Measurements from ENCODE around the gene EPS8L2.
"Not testable (repeated sequence)": the region's sequence is repeated elsewhere in the genome, so short reads cannot be mapped to it uniquely, and the experiment has no call there.

The EPS8L2 gene

DNA sequence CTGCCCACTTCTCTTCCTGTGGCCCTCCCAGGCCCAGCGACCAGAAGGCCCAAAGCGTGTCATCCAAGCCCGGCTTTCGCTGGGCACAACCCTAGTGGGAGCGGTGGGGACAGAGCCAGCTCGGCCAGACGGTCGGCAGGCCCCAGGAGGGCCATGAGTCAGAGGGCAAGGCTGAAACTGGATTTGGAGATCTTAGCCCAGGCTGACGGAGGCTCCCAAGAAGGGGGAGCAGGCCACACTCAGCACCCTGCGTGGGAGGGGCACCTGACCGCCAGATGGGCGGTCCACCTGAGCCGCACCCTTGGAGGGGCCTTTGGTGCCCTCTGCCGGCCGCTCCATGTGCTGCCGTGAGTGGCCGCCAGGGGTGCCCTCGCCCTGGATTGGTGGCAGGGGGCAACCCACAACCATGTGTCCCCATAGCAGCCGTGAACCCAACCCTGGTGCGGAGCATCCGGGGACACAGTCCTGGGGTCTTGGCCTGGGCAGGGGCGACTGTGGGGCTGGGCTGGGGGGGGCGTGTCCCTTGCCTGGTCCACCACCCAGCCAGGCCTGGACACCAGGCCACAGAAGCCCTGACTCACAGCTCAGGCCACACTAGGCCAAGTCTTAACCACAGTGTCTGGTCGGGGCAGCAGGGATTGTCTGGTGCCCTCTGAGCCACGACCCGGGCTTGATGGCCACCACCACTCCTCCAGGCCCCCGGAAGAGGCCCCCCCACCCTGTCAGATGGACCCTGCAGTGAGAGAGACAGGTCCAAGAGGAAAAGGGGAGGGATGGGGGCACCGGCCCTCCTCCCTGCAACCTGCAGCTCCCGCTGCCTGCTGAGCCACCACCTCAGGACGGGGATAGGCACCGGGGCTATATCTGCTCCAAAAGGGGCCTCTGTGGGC lies 22.1 kb downstream of the EPS8L2 start:
- Histone ChIP-seq H3K9me3 (ENCODE audit: insufficient read depth, low read length) (no peaks in the 10 kb centered on the region), H3K27me3 (ENCODE audit: low read depth, low read length) (peaks cover 19% of the 10 kb centered on the region), H2AFZ (ENCODE audit: low read depth, low read length) (no peak overlapping the region), H3K4me3 (ENCODE audit: low read length) (no peak overlapping the region), H3K4me2 (ENCODE audit: low read length) (peak overlapping the region; percentile 5; the same call in 1 of the 2 replicates), H3K9ac (ENCODE audit: low read length) (no peak overlapping the region), H3K36me3 (replicated peaks; ENCODE audit: low read depth, low read length) (no peaks in the 10 kb centered on the region), H3K4me1 (ENCODE audit: low read length) (peaks cover 30% of the 10 kb centered on the region), H3K27ac (ENCODE audit: low read length) (no peak overlapping the region), H3K79me2 (ENCODE audit: low read length) (no peaks in the 10 kb centered on the region), H4K20me1 (ENCODE audit: insufficient read depth, low read length) (no peaks in the 10 kb centered on the region)
- TF ChIP-seq EZH2phosphoT487 (IDR thresholded peaks at IDR 0.05; ENCODE audit: low read depth), result no peak
- TF ChIP-seq, protein P1, sequence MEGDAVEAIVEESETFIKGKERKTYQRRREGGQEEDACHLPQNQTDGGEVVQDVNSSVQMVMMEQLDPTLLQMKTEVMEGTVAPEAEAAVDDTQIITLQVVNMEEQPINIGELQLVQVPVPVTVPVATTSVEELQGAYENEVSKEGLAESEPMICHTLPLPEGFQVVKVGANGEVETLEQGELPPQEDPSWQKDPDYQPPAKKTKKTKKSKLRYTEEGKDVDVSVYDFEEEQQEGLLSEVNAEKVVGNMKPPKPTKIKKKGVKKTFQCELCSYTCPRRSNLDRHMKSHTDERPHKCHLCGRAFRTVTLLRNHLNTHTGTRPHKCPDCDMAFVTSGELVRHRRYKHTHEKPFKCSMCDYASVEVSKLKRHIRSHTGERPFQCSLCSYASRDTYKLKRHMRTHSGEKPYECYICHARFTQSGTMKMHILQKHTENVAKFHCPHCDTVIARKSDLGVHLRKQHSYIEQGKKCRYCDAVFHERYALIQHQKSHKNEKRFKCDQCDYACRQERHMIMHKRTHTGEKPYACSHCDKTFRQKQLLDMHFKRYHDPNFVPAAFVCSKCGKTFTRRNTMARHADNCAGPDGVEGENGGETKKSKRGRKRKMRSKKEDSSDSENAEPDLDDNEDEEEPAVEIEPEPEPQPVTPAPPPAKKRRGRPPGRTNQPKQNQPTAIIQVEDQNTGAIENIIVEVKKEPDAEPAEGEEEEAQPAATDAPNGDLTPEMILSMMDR (IDR thresholded peaks at IDR 0.05; ENCODE audit: low read depth, low read length), result peak; percentile 96

DNA sequence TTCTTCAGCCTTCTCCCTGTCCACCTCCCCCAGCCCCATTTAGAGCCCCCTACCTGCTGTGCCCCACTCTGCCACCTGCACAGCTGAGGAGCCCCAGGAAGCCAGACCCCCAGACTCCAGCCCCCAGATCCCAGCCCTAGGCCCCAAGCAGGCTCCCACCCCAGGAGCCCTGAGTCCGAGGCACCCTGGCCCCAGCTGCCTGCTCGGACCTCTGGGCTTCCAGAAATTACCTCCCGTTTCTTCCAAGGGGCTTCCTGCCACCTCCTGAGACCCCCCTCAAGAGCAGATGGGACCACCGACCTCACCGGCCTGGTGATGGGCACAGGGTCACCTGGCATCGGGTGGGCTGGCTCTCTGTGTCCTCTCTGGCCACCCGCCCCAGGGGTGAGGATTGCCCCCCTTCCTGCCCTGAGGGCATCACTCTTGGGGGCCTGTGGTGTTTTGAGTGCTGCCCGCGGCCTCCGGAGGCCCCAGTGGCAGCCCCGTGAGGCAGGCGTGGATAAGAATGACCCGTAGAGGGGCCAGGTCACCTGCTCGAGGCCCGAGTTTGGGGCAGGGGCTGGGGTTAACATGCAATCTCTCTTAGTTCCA lies 23.0 kb downstream of the EPS8L2 start:
- TF ChIP-seq, protein P1 (IDR thresholded peaks at IDR 0.05; ENCODE audit: low read depth, low read length), result no peak
- TF ChIP-seq EZH2phosphoT487 (IDR thresholded peaks at IDR 0.05; ENCODE audit: low read depth), result no peak
- no peak overlapping the region for H3K9ac ChIP-seq (ENCODE audit: low read length)

DNA sequence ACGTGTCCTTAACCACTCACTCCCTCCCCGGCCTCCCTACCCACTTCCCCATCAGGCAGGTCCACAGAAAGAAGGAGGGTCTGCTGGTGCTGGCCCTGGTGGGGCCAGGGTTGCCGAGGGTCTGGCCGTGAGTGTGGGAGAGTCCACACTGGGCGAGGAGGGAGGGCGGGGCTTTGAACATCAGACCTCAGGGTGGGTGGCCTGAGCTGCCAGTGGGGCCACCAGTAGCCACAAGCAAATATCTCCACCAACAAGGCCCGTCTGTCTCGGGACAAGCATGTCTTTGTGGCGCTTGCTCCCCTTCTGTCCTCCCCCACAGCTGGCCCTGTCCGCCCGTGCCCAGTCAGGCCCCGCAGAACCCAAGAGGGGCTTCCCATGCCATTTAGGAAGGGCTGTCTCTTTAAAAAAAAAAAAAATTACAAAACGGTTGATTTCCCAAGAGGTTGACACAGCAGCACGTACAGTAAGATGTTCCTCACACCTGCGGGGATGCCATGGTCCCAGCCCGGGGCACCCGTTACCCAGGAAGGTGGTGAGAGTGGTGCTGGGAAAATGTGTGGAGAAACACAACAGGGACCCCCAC lies 23.6 kb downstream of the EPS8L2 start:
- H3K4me3 ChIP-seq (ENCODE audit: low read length), result no peak overlapping the region
- TF ChIP-seq, protein P1 (IDR thresholded peaks at IDR 0.05; ENCODE audit: low read depth, low read length), result no peak
- no peak for TF ChIP-seq EZH2phosphoT487 (IDR thresholded peaks at IDR 0.05; ENCODE audit: low read depth)
- H3K79me2 ChIP-seq (ENCODE audit: low read length), result no peaks in the 10 kb centered on the region
- no peak overlapping the region for H2AFZ ChIP-seq (ENCODE audit: low read depth, low read length)
- H3K4me1 ChIP-seq (ENCODE audit: low read length), result peaks cover 25% of the 10 kb centered on the region
- H3K27ac ChIP-seq (ENCODE audit: low read length), result no peak overlapping the region
- peaks cover 17% of the 10 kb centered on the region for H3K27me3 ChIP-seq (ENCODE audit: low read depth, low read length)
- no peak overlapping the region for H3K9ac ChIP-seq (ENCODE audit: low read length)
- H3K36me3 ChIP-seq (replicated peaks; ENCODE audit: low read depth, low read length), result no peaks in the 10 kb centered on the region
- no peaks in the 10 kb centered on the region for H3K9me3 ChIP-seq (ENCODE audit: insufficient read depth, low read length)
- H3K4me2 ChIP-seq (ENCODE audit: low read length), result no peak overlapping the region
- H4K20me1 ChIP-seq (ENCODE audit: insufficient read depth, low read length), result no peaks in the 10 kb centered on the region

More for the DNA sequence above, 23.0 kb downstream of the EPS8L2 start:
- H3K79me2 ChIP-seq (ENCODE audit: low read length), result no peaks in the 10 kb centered on the region
- H3K27me3 ChIP-seq (ENCODE audit: low read depth, low read length), result peaks cover 19% of the 10 kb centered on the region
- no peaks in the 10 kb centered on the region for H4K20me1 ChIP-seq (ENCODE audit: insufficient read depth, low read length)
- no peak overlapping the region for H3K4me3 ChIP-seq (ENCODE audit: low read length)
- no peaks in the 10 kb centered on the region for H3K9me3 ChIP-seq (ENCODE audit: insufficient read depth, low read length)
- no peak overlapping the region for H3K27ac ChIP-seq (ENCODE audit: low read length)
- H2AFZ ChIP-seq (ENCODE audit: low read depth, low read length), result no peak overlapping the region
- no peak overlapping the region for H3K4me2 ChIP-seq (ENCODE audit: low read length)
- H3K4me1 ChIP-seq (ENCODE audit: low read length), result peaks cover 28% of the 10 kb centered on the region
- no peaks in the 10 kb centered on the region for H3K36me3 ChIP-seq (replicated peaks; ENCODE audit: low read depth, low read length)

DNA sequence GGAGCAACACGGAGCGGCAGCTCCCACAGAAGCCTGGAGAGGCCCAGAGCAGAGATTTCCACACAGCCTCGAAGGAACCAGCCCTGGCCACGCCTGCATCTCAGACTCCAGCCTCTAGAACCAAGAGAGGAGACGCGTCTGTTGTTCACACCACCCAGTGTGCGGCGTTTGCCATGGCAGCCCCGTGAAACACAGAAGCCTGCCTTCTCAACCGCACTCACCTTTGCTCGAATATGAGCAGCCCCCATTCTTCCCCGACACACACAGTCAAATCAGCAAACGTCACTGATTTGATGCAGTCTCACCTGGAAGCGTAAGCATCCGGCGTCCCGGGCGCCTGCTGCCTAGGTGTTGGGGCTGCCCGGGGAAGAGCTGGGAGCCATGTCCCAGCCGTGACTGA lies 27.0 kb downstream of the EPS8L2 start:
- Histone ChIP-seq H3K4me1 (ENCODE audit: low read length) (peaks cover 5% of the 10 kb centered on the region; the same call in 1 of the 2 replicates), H3K79me2 (ENCODE audit: low read length) (no peaks in the 10 kb centered on the region), H4K20me1 (ENCODE audit: insufficient read depth, low read length) (no peaks in the 10 kb centered on the region), H2AFZ (ENCODE audit: low read depth, low read length) (no peak overlapping the region), H3K4me3 (ENCODE audit: low read length) (no peak overlapping the region), H3K36me3 (replicated peaks; ENCODE audit: low read depth, low read length) (no peaks in the 10 kb centered on the region), H3K9me3 (ENCODE audit: insufficient read depth, low read length) (no peaks in the 10 kb centered on the region), H3K4me2 (ENCODE audit: low read length) (no peak overlapping the region), H3K27me3 (ENCODE audit: low read depth, low read length) (peaks cover 14% of the 10 kb centered on the region), H3K9ac (ENCODE audit: low read length) (no peak overlapping the region), H3K27ac (ENCODE audit: low read length) (no peak overlapping the region)
- no peak for TF ChIP-seq EZH2phosphoT487 (IDR thresholded peaks at IDR 0.05; ENCODE audit: low read depth)
- TF ChIP-seq, protein P1 (IDR thresholded peaks at IDR 0.05; ENCODE audit: low read depth, low read length), result no peak

DNA sequence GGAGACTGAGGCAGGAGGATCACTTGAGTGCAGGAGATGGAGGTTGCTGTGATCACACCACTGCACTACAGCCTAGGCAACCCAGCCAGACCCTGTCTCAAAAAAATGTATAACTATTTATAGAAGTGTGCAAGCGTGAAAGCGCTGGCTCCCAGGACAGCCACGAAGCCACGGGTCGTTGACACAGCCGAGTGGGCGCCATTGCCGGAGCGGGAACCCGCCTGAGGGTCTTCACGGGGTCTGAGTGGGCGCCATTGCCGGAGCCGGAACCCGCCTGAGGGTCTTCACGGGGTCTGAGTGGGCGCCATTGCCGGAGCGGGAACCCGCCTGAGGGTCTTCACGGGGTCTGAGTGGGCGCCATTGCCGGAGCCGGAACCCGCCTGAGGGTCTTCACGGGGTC lies 28.5 kb downstream of the EPS8L2 start:
- H3K9ac ChIP-seq (ENCODE audit: low read length); H3K4me1 ChIP-seq (ENCODE audit: low read length); H3K36me3 ChIP-seq (replicated peaks; ENCODE audit: low read depth, low read length); H3K4me3 ChIP-seq (ENCODE audit: low read length); H3K27ac ChIP-seq (ENCODE audit: low read length); H3K79me2 ChIP-seq (ENCODE audit: low read length); H3K4me2 ChIP-seq (ENCODE audit: low read length); H3K9me3 ChIP-seq (ENCODE audit: insufficient read depth, low read length); H2AFZ ChIP-seq (ENCODE audit: low read depth, low read length); H4K20me1 ChIP-seq (ENCODE audit: insufficient read depth, low read length): not testable (repeated sequence)
- peaks cover 17% of the 10 kb centered on the region for H3K27me3 ChIP-seq (ENCODE audit: low read depth, low read length)

Measured in OCI-LY3 (cell line).